Measurements from ENCODE around the gene TCF4.

TCF4 gene

GRCh38 chr18:55499526-55499925 lies 88.5 kb downstream of the TCF4 start:
- TF ChIP-seq, protein P1, sequence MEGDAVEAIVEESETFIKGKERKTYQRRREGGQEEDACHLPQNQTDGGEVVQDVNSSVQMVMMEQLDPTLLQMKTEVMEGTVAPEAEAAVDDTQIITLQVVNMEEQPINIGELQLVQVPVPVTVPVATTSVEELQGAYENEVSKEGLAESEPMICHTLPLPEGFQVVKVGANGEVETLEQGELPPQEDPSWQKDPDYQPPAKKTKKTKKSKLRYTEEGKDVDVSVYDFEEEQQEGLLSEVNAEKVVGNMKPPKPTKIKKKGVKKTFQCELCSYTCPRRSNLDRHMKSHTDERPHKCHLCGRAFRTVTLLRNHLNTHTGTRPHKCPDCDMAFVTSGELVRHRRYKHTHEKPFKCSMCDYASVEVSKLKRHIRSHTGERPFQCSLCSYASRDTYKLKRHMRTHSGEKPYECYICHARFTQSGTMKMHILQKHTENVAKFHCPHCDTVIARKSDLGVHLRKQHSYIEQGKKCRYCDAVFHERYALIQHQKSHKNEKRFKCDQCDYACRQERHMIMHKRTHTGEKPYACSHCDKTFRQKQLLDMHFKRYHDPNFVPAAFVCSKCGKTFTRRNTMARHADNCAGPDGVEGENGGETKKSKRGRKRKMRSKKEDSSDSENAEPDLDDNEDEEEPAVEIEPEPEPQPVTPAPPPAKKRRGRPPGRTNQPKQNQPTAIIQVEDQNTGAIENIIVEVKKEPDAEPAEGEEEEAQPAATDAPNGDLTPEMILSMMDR (IDR thresholded peaks at IDR 0.05; ENCODE audit: borderline replicate concordance, insufficient read depth, low read depth, low read length) = no peak
- no peak overlapping the region for H3K4me3 ChIP-seq (ENCODE audit: low read depth, low read length)

DNA sequence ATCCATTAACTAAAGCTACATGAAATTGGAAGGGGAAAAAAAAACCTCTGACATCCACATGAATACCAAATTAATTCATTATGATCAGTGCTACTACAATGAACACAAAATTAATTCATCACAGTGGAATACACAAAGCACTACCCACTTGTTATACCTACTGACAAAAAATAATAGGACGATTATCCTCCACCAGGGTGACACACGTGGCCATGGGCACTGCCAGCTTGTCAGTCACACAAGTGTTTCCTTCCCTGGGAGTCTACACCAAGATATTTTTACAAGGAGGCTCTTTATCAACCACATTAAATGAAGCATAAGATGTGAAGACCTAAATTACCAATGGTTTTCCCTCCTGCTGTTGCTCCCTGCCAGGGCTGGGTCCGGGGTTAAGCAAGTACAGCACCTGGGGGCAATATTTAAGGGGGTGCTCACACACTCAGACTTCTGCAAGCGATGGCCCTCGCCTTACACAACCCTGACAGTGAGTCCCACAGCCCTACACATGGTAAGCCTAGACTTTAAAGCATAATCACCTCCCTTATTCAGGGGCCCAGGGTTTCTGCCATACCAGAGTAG lies 90.1 kb downstream of the TCF4 start:
- TF ChIP-seq, protein P1 (IDR thresholded peaks at IDR 0.05; ENCODE audit: borderline replicate concordance, insufficient read depth, low read depth, low read length) = no peak
- no peak overlapping the region for H3K4me3 ChIP-seq (ENCODE audit: low read depth, low read length)

GRCh38 chr18:55494899-55495298 lies 93.1 kb downstream of the TCF4 start:
- TF ChIP-seq, protein P1 (IDR thresholded peaks at IDR 0.05; ENCODE audit: borderline replicate concordance, insufficient read depth, low read depth, low read length) = no peak

GRCh38 chr18:55494441-55494840 lies 93.6 kb downstream of the TCF4 start:
- TF ChIP-seq, protein P1 (IDR thresholded peaks at IDR 0.05; ENCODE audit: borderline replicate concordance, insufficient read depth, low read depth, low read length) = no peak
- H3K4me3 ChIP-seq (ENCODE audit: low read depth, low read length) = no peak overlapping the region

More at GRCh38 chr18:55494899-55495298, 93.1 kb downstream of the TCF4 start:
- H3K4me3 ChIP-seq (ENCODE audit: low read depth, low read length) = no peak overlapping the region

DNA sequence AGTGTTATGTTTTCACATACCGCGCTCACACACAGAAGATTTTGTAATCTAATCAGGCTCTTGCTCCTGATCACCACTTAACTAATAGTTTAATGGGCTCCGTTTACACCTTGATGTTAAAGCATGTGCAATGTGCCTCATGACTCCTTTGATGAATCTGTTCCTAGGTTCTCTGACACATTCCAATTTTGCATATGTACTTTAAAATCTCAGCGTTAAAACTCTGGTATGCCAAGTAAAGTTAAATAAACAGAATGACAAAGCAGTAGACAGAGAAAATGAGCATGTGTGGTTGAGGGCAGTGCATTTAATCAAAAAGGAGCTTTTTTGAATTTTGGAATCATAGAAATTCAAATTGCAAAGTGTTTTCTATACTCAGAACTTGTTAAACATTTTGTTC lies 96.4 kb downstream of the TCF4 start:
- TF ChIP-seq, protein P1 (IDR thresholded peaks at IDR 0.05; ENCODE audit: borderline replicate concordance, insufficient read depth, low read depth, low read length) = no peak
- H3K4me3 ChIP-seq (ENCODE audit: low read depth, low read length) = no peak overlapping the region

- no peak overlapping the region for H3K4me3 ChIP-seq (ENCODE audit: low read depth, low read length)
- TF ChIP-seq, protein P1 (IDR thresholded peaks at IDR 0.05; ENCODE audit: borderline replicate concordance, insufficient read depth, low read depth, low read length) = no peak
Measured at GRCh38 chr18:55489034-55489986, 98.7 kb downstream of the TCF4 start.
